K562 (cell line): ENCODE results near the gene CRACR2B. TPM values are rescaled to one million over a fixed set of nuclear protein-coding genes. Genes with fewer than 3 reads are reported as not detected.
A peak's percentile ranks its signal among the peaks of the same experiment; 100 is the strongest.

Experiments used
- ARHGAP35 ChIP-seq: fragments of 450-650 bp; IDR thresholded peaks from 2 replicates; pipeline ENCODE4 v1.6.1; 2018; ENCODE audit not compliant: partially characterized antibody
- ARID2 ChIP-seq: fragments of 450-650 bp; IDR thresholded peaks from 2 replicates; pipeline ENCODE4 v1.6.1; 2017; ENCODE audit warnings: antibody characterized with exemption, mild to moderate bottlenecking
- CBX8 ChIP-seq: fragments of 200-600 bp; sonication (generic); IDR thresholded peaks from 2 replicates; pipeline ENCODE4 v1.6.1; 2012; ENCODE audit warnings: borderline replicate concordance, mixed run types, low read depth, mild to moderate bottlenecking, moderate library complexity, mixed read lengths, low read length, control low read depth, inconsistent platforms; ENCODE audit not compliant: poor library complexity, severe bottlenecking; ENCODE audit errors: extremely low read depth
- DMBX1 ChIP-seq: fragments of 250-450 bp; sonication (Bioruptor Pico); IDR thresholded peaks from 2 replicates; pipeline ENCODE4 v1.8.0; 2022; ENCODE audit warnings: inconsistent platforms, mild to moderate bottlenecking, moderate library complexity, borderline replicate concordance
- ETV6 ChIP-seq, 3 experiments: fragments of 150-350 bp in 1 of 3; sonication (generic) in 1 of 3; formaldehyde crosslinking in 1 of 3; IDR thresholded peaks; 2 replicates each; pipeline versions ENCODE4 v1.6.1 to v1.8.0; 2014 to 2022; ENCODE audit warnings: borderline replicate concordance in 2 of 3, low read depth in 2 of 3, antibody characterized with exemption in 1 of 3, low read length in 1 of 3, mild to moderate bottlenecking in 1 of 3, missing genetic modification reagents in 1 of 3
- HEY1 ChIP-seq: fragments of 250-450 bp; sonication (Bioruptor Pico); IDR thresholded peaks from 2 replicates; pipeline ENCODE4 v1.5.0; 2020; ENCODE audit warnings: mild to moderate bottlenecking, moderate library complexity, borderline replicate concordance
- L3MBTL2 ChIP-seq: fragments of 450-650 bp; IDR thresholded peaks from 2 replicates; pipeline ENCODE4 v1.6.1; 2016; ENCODE audit warnings: mild to moderate bottlenecking, moderate library complexity
- MAFG ChIP-seq: fragments of 450-650 bp; conservative IDR thresholded peaks from 2 replicates; pipeline ENCODE4 v1.6.1; 2016; ENCODE audit warnings: missing genetic modification characterization, missing compliant biosample characterization
- MAZ ChIP-seq, 2 experiments: fragments of 450-650 bp in 1 of 2; sonication (generic) in 1 of 2; formaldehyde crosslinking; IDR thresholded peaks in 1 of 2; conservative IDR thresholded peaks in 1 of 2; 2 replicates each; pipeline versions ENCODE4 v1.4.0 to v1.5.0; 2020; ENCODE audit warnings: mild to moderate bottlenecking in 1 of 2, missing genetic modification reagents in 1 of 2
- MCM3 ChIP-seq: fragments of 450-650 bp; IDR thresholded peaks from 2 replicates; pipeline ENCODE4 v1.6.1; 2016
- MYNN ChIP-seq, 2 experiments: sonication (generic); formaldehyde crosslinking in 1 of 2; IDR thresholded peaks; 2 replicates each; pipeline versions ENCODE4 v1.5.0 to v1.6.1; 2016 to 2020; ENCODE audit warnings: antibody characterized with exemption in 1 of 2, missing genetic modification reagents in 1 of 2
- POLR2A ChIP-seq: fragments of 450-650 bp; conservative IDR thresholded peaks from 2 replicates; pipeline ENCODE4 v1.6.1; 2016
- POLR2B ChIP-seq: fragments of 450-650 bp; IDR thresholded peaks from 2 replicates; pipeline ENCODE4 v1.6.1; 2018; ENCODE audit warnings: low read depth; ENCODE audit not compliant: partially characterized antibody
- POLR2G ChIP-seq: fragments of 200-400 bp; formaldehyde crosslinking; IDR thresholded peaks from 2 replicates; pipeline ENCODE4 v1.6.1; 2017; ENCODE audit warnings: low read depth, mild to moderate bottlenecking, antibody characterized with exemption, low read length, moderate library complexity
- PRMT5 ChIP-seq: sonication (generic); formaldehyde crosslinking; IDR thresholded peaks from 2 replicates; pipeline ENCODE4 v1.5.0; 2020; ENCODE audit warnings: missing genetic modification reagents
- RB1 ChIP-seq: fragments of 450-650 bp; IDR thresholded peaks from 2 replicates; pipeline ENCODE4 v1.6.1; 2017; ENCODE audit warnings: low read depth, mild to moderate bottlenecking
- TCF7L2 ChIP-seq: fragments of 150-350 bp; IDR thresholded peaks from 2 replicates; pipeline ENCODE4 v1.6.1; 2016; ENCODE audit warnings: low read depth, mild to moderate bottlenecking, low read length, moderate library complexity
- ZC3H8 ChIP-seq: fragments of 450-650 bp; IDR thresholded peaks from 2 replicates; pipeline ENCODE4 v1.6.1; 2017
- ZFX ChIP-seq: sonication (generic); formaldehyde crosslinking; IDR thresholded peaks from 2 replicates; pipeline ENCODE4 v1.8.0; 2022; ENCODE audit warnings: mild to moderate bottlenecking, missing genetic modification reagents, moderate library complexity
- polyA plus RNA-seq, 8 experiments: library from polyadenylated mRNA; depleted of rRNA in 4 of 8; stranded (reverse) in 5 of 8; unstranded in 3 of 8; fragments of >200 nt; fragmentation: Nextera tagmentation in 2 of 8; fragmentation: Illumina TruSeq in 1 of 8; extraction: Ambion mirVana in 2 of 8; extraction: Trizol in 1 of 8; gene quantifications; 2 replicates each; pipeline versions ENCODE4 v1.2.1 to v1.2.3, GENCODE V29; 2011 to 2014; ENCODE audit warnings: inconsistent platforms in 1 of 8, missing spikeins in 1 of 8
- total RNA-seq, 7 experiments: library from RNA; depleted of rRNA in 6 of 7; stranded (reverse); fragments of >200 nt in 6 of 7; fragmentation: Illumina TruSeq in 2 of 7; extraction: Trizol in 2 of 7; gene quantifications; 2 replicates each; pipeline versions ENCODE4 v1.2.1 to v1.2.3, GENCODE V29; 2011 to 2021; ENCODE audit warnings: low replicate concordance in 1 of 7
- TF ChIP-seq, protein P1 (sequence below): fragments of 450-650 bp; IDR thresholded peaks from 2 replicates; pipeline ENCODE4 v1.6.1; 2016; ENCODE audit warnings: low read depth, mild to moderate bottlenecking, moderate library complexity
- TF ChIP-seq, protein P2 (sequence below): fragments of 250-450 bp; sonication (Bioruptor Pico); IDR thresholded peaks from 2 replicates; pipeline ENCODE4 v1.4.0; 2020; ENCODE audit warnings: mild to moderate bottlenecking, moderate library complexity
- TF ChIP-seq, protein P3 (sequence below): sonication (generic); formaldehyde crosslinking; IDR thresholded peaks from 2 replicates; pipeline ENCODE4 v1.8.1; 2023; ENCODE audit warnings: mild to moderate bottlenecking, missing genetic modification reagents
- TF ChIP-seq, protein P4 (sequence below): fragments of 250-450 bp; sonication (Bioruptor Pico); IDR thresholded peaks from 2 replicates; pipeline ENCODE4 v1.8.0; 2021; ENCODE audit warnings: borderline replicate concordance, mild to moderate bottlenecking, moderate library complexity; ENCODE audit not compliant: poor library complexity, severe bottlenecking

CRACR2B gene
- total and polyA plus RNA-seq, 9 of the 15 experiments (the other 6 are each of a cell fraction or from before 2014, with no cell fraction given), result 0.10 to 51.0 (median 6.0) TPM

DNA sequence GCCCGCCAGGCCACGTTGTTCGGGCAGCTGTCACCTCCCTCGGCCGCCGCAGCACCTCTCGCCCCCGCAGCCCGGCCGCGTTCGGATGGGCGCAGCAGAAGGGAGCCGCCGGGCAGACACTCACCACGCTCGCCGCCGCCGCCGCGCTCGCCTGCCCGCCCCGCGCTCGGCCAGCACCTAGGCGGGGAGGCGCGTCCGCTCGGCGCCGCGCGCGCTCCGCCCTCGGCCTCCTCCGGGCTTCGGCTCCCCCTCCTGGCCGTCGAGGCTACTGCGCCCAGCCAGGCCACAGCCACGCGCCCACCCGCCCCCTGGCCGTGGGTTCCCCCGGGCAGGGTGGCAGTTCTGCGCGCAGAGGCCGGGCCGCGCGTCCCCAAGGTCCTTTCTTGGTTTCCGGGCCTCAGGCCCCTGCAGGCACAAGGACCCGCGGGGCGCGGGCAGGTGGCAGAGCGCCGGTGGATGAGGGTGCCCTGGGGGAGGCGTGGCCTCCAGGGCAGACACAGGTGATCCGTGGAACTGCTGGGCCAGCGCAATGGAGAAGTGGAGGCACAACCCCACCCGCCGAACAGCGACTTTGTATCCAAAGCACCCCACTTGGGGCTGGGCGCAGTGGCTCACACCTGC, 29.5 kb upstream of the CRACR2B start, which contains the start of gene SLC25A22 (continued):
- TF ChIP-seq MAZ (CRISPR knock-in tag; conservative IDR thresholded peaks at IDR 0.05 in 1 of 2, IDR thresholded peaks at IDR 0.05 in 1 of 2) (peak in 1 of 2 experiments; percentile 27; a peak in 1 of 4 replicates), POLR2A (no peak), MCM3 (no peak), ETV6 (IDR thresholded peaks at IDR 0.05; ENCODE audit: borderline replicate concordance in 1 of 2, low read depth in 2 of 2, low read length in 1 of 2) (no peak), ETV6 (CRISPR knock-in tag; IDR thresholded peaks at IDR 0.05; ENCODE audit: borderline replicate concordance) (0 out of 2 replicates have a peak, but pooled peaks have one; percentile 13), POLR2B (peak; percentile 16), DMBX1 (CRISPR knock-in tag) (no peak), ARHGAP35 (no peak), L3MBTL2 (peak; percentile 26; the same call in 1 of the 2 replicates), ZFX (CRISPR knock-in tag) (peak; percentile 14; the same call in 1 of the 2 replicates), MAFG (tag) (no peak), PRMT5 (CRISPR knock-in tag) (no peak), CBX8 (no peak), POLR2G (peak; percentile 35; the same call in 1 of the 2 replicates), ARID2 (no peak), HEY1 (CRISPR knock-in tag) (no peak), ZC3H8 (no peak), MYNN (IDR thresholded peaks at IDR 0.05) (no peak), MYNN (CRISPR knock-in tag; IDR thresholded peaks at IDR 0.05) (no peak), RB1 (peak; percentile 95), TCF7L2 (no peak)
- TF ChIP-seq, protein P1, sequence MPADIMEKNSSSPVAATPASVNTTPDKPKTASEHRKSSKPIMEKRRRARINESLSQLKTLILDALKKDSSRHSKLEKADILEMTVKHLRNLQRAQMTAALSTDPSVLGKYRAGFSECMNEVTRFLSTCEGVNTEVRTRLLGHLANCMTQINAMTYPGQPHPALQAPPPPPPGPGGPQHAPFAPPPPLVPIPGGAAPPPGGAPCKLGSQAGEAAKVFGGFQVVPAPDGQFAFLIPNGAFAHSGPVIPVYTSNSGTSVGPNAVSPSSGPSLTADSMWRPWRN, result no peak
- TF ChIP-seq, protein P2, sequence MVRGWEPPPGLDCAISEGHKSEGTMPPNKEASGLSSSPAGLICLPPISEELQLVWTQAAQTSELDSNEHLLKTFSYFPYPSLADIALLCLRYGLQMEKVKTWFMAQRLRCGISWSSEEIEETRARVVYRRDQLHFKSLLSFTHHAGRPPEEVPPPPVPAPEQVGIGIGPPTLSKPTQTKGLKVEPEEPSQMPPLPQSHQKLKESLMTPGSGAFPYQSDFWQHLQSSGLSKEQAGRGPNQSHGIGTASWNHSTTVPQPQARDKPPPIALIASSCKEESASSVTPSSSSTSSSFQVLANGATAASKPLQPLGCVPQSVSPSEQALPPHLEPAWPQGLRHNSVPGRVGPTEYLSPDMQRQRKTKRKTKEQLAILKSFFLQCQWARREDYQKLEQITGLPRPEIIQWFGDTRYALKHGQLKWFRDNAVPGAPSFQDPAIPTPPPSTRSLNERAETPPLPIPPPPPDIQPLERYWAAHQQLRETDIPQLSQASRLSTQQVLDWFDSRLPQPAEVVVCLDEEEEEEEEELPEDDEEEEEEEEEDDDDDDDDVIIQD (CRISPR knock-in tag), result no peak
- TF ChIP-seq, protein P3, sequence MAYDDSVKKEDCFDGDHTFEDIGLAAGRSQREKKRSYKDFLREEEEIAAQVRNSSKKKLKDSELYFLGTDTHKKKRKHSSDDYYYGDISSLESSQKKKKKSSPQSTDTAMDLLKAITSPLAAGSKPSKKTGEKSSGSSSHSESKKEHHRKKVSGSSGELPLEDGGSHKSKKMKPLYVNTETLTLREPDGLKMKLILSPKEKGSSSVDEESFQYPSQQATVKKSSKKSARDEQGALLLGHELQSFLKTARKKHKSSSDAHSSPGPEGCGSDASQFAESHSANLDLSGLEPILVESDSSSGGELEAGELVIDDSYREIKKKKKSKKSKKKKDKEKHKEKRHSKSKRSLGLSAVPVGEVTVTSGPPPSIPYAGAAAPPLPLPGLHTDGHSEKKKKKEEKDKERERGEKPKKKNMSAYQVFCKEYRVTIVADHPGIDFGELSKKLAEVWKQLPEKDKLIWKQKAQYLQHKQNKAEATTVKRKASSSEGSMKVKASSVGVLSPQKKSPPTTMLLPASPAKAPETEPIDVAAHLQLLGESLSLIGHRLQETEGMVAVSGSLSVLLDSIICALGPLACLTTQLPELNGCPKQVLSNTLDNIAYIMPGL (CRISPR knock-in tag), result 0 out of 2 replicates have a peak, but pooled peaks have one; percentile 77
- TF ChIP-seq, protein P4, sequence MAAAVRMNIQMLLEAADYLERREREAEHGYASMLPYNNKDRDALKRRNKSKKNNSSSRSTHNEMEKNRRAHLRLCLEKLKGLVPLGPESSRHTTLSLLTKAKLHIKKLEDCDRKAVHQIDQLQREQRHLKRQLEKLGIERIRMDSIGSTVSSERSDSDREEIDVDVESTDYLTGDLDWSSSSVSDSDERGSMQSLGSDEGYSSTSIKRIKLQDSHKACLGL (CRISPR knock-in tag), result no peak
